Ectodermal cell (in vitro differentiated cells): ENCODE results near the gene UBAC2.

ENCODE experiments used
- H3K27ac ChIP-seq: 2 replicates; pipeline ENCODE4 v1.7.0; 2013; ENCODE audit warnings: mild to moderate bottlenecking, low read depth, low read length; ENCODE audit not compliant: insufficient read depth, poor library complexity, severe bottlenecking
- H3K27me3 ChIP-seq: 2 replicates; pipeline ENCODE4 v1.7.0; 2013; ENCODE audit warnings: mild to moderate bottlenecking, low read length; ENCODE audit not compliant: insufficient read depth, control insufficient read depth, poor library complexity, severe bottlenecking
- H3K36me3 ChIP-seq: one replicate; pipeline ENCODE4 v1.7.0; 2013; ENCODE audit warnings: low read length; ENCODE audit not compliant: control insufficient read depth, insufficient read depth
- H3K4me1 ChIP-seq: one replicate; pipeline ENCODE4 v1.7.0; 2013; ENCODE audit warnings: low read length; ENCODE audit not compliant: control insufficient read depth, insufficient read depth
- H3K4me3 ChIP-seq: 2 replicates; pipeline ENCODE4 v1.7.0; 2013; ENCODE audit warnings: low read depth, low read length, control low read depth; ENCODE audit not compliant: insufficient read depth
- H3K9me3 ChIP-seq: 2 replicates; pipeline ENCODE4 v1.7.0; 2013; ENCODE audit warnings: mild to moderate bottlenecking, low read length, moderate library complexity; ENCODE audit not compliant: control insufficient read depth
- WGBS, 2 experiments: methylation state at CpG; one replicate each; pipeline ENCODE4 v1.1.7; 2013; ENCODE audit warnings: missing lambda C conversion rate in 2 of 2; 5-methylcytosine and 5-hydroxymethylcytosine counted together

The UBAC2 gene

GRCh38 chr13:99305566-99305965 is 104.9 kb downstream of the UBAC2 start:
- H3K4me3 ChIP-seq, result no peak overlapping the region

DNA sequence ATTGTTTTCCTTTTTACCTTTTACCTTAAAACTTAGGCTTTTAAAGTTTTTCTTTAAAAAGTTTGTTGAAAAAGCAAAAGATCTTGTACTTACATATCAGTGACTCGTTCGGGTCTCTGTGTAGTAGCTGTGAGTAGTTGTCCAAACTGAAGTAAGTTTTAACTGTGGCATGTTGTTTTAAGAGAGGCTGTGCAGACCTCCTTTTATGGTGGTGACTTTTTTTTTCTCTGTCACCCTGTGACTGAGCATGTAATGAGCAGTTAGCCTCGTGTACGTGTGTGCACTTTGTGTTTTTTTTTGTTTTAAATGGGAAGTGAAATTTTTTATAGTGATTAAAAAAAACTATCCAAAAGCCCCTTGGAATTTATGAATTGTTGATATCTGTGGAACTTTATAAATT is 106.6 kb downstream of the UBAC2 start, which contains the start of gene GPR183:
TSS of gene GPR183 (minus strand) at position 153 of the 400 bp plus-strand sequence. CDS start 11,254 bp downstream, outside the sequence.
- H3K4me1 ChIP-seq, result no peaks in the 10 kb centered on the region
- no peak within 1 kb of the TSS for H3K4me3 ChIP-seq
- 86 to 93% methylated on average over 3 to 4 of the region's 4 CpGs for WGBS, 2 experiments
- H3K9me3 ChIP-seq, result no peaks in the 10 kb centered on the region
- no peaks in the 10 kb centered on the region for H3K27me3 ChIP-seq
- H3K27ac ChIP-seq, result no peak within 1 kb of the TSS
- H3K36me3 ChIP-seq, result no peaks in the 10 kb centered on the region

More at GRCh38 chr13:99305566-99305965, 104.9 kb downstream of the UBAC2 start:
- Histone ChIP-seq H3K9me3 (no peaks in the 10 kb centered on the region), H3K27ac (no peak overlapping the region), H3K4me1 (no peaks in the 10 kb centered on the region), H3K27me3 (no peaks in the 10 kb centered on the region), H3K36me3 (no peaks in the 10 kb centered on the region)
- 96 to 98% methylated on average over 8 of the region's 8 CpGs for WGBS, 2 experiments

- no peak overlapping the region for H3K27ac ChIP-seq
Observed at GRCh38 chr13:99307648-99308339, 107.1 kb downstream of the UBAC2 start.

GRCh38 chr13:99308471-99309087 is 107.9 kb downstream of the UBAC2 start:
- 91 to 99% methylated on average over 3 of the region's 3 CpGs for WGBS, 2 experiments
- Histone ChIP-seq H3K36me3 (no peaks in the 10 kb centered on the region), H3K9me3 (no peaks in the 10 kb centered on the region), H3K27ac (no peak overlapping the region), H3K4me3 (no peak overlapping the region), H3K27me3 (no peaks in the 10 kb centered on the region), H3K4me1 (peaks cover 5% of the 10 kb centered on the region)

More at GRCh38 chr13:99307648-99308339, 107.1 kb downstream of the UBAC2 start:
- no peaks in the 10 kb centered on the region for H3K27me3 ChIP-seq
- no peak overlapping the region for H3K4me3 ChIP-seq
- H3K9me3 ChIP-seq, result no peaks in the 10 kb centered on the region
- H3K36me3 ChIP-seq, result no peaks in the 10 kb centered on the region
- H3K4me1 ChIP-seq, result no peaks in the 10 kb centered on the region
- 92 to 93% methylated on average over 6 of the region's 6 CpGs for WGBS, 2 experiments

DNA sequence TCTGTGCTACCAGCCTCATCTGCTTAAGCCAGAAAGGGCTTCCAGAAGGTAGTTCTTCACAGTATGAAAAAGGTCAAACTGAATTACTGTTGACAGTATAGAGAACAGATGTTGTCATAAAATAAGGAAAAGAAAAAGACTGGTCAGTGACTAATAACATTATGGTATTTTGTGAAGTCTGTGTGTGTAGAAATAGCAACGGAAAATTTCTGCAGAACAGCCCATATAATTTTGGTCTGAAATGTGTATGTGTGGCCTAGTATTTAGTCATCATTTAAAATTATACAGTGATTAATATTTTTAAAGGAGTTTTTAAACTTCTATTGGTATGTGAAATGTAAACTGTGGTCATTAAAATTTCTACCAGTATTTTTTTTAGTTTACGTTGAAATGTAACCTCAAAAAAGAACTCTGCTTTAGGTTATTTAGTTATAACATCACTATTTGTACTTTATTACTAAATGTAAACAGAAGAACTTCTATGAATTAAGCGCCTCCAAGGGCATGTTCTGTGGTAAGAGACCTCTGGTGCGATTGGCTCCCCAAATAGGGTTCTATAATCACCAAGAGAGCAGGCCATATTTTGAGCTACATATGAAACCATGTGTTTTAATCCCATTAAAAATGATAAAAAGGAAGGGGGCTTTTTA is 109.9 kb downstream of the UBAC2 start:
- no peaks in the 10 kb centered on the region for H3K27me3 ChIP-seq
- peaks cover 10% of the 10 kb centered on the region for H3K4me1 ChIP-seq
- no peaks in the 10 kb centered on the region for H3K36me3 ChIP-seq
- no peak overlapping the region for H3K27ac ChIP-seq
- H3K9me3 ChIP-seq, result no peaks in the 10 kb centered on the region
- no peak overlapping the region for H3K4me3 ChIP-seq
- 87 to 96% methylated on average over 3 of the region's 4 CpGs for WGBS, 2 experiments

GRCh38 chr13:99311137-99311536 is 110.5 kb downstream of the UBAC2 start:
- H3K4me1 ChIP-seq, result peaks cover 10% of the 10 kb centered on the region
- H3K27ac ChIP-seq, result no peak overlapping the region
- H3K4me3 ChIP-seq, result no peak overlapping the region
- no peaks in the 10 kb centered on the region for H3K36me3 ChIP-seq
- no peaks in the 10 kb centered on the region for H3K27me3 ChIP-seq
- H3K9me3 ChIP-seq, result no peaks in the 10 kb centered on the region
- 58 to 66% methylated on average over 4 of the region's 4 CpGs for WGBS, 2 experiments

DNA sequence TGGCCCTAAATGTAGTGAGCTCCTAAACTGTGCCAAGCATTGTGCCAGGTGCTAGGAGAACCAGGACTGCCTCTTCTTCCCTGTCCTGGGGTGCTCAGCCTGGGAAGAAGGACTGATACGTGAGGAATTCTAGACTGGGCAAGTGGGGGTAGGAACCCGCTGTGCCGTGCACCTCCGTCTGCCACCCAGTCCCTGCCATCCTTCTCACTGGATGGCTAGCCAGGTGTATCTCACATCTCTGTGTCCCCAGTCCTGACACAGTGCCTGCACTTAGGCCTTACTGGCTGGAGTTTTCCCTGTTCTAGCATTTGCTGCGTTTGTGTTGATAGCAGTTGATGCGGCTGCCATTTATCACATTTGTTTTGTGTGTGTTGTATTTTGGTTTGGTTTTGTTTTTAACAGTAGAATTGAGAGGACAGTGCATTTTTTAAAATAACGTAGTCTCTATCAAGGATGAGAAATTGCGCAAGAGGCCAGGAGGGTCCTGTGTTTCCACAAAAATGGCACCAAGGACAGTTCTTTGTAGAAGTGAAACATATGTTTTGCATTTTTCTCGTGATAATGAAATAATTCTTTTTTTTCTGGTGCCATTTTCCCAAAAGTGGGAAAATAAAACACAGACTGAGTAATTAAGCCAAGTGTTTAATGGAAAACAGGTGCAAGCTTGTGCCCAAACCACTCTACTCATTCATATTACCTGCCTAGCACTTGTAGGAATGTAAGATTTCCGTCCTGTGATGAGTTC is 111.3 kb downstream of the UBAC2 start:
- H3K27ac ChIP-seq, result no peak overlapping the region

GRCh38 chr13:99312493-99312883 is 111.8 kb downstream of the UBAC2 start:
- no peak overlapping the region for H3K4me3 ChIP-seq
- 93 to 94% methylated on average over 7 of the region's 7 CpGs for WGBS, 2 experiments
- H3K36me3 ChIP-seq, result no peaks in the 10 kb centered on the region
- H3K27me3 ChIP-seq, result no peaks in the 10 kb centered on the region
- peaks cover 10% of the 10 kb centered on the region for H3K4me1 ChIP-seq
- no peak overlapping the region for H3K27ac ChIP-seq
- H3K9me3 ChIP-seq, result no peaks in the 10 kb centered on the region

More for the DNA sequence above, 111.3 kb downstream of the UBAC2 start:
- H3K9me3 ChIP-seq, result no peaks in the 10 kb centered on the region
- no peak overlapping the region for H3K4me3 ChIP-seq
- 93 to 96% methylated on average over 10 of the region's 10 CpGs for WGBS, 2 experiments
- peaks cover 10% of the 10 kb centered on the region for H3K4me1 ChIP-seq
- no peaks in the 10 kb centered on the region for H3K36me3 ChIP-seq
- H3K27me3 ChIP-seq, result no peaks in the 10 kb centered on the region

DNA sequence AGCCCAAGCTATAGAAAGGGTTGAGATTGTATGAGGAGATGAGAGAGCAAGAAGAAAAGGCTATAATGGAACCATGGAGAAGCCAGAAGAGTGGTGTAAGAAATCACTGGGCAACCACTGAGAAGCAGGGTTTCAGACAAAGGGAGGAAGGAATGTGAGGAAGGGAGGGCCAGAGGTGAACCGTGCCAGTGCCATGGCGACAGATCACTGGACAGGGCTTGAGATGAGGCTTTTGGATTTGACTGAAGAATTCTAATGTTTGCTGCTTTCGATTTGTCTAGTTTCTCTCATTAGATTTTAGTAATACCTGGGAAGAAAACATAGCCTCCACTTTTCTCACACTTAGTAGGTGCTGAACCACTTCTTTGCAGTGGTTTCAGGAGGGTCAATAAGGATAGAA is 112.8 kb downstream of the UBAC2 start:
- 57 to 60% methylated on average over 3 of the region's 3 CpGs for WGBS, 2 experiments
- H3K27ac ChIP-seq, result peak overlapping the region; percentile 28
- no peak overlapping the region for H3K4me3 ChIP-seq
- H3K27me3 ChIP-seq, result no peaks in the 10 kb centered on the region
- H3K9me3 ChIP-seq, result no peaks in the 10 kb centered on the region
- no peaks in the 10 kb centered on the region for H3K36me3 ChIP-seq
- peaks cover 10% of the 10 kb centered on the region for H3K4me1 ChIP-seq

DNA sequence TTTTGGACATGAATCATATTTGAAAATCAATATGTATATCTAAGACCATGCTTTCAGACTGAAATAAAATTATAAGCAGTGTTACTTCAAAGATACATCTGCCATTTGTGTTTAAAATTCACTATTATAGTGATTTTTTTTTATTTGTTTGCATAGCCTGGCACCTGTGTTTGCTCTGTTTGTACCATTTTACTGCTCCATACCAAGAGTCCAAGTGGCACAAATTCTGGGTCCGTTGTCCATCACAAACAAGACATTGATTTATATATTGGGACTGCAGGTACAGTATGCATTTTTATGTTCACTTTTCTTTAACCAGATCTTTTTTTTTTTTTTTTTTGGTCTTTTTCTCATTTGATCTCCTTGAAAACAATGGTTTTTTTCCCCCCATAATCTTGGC is 113.3 kb downstream of the UBAC2 start:
- Histone ChIP-seq H3K9me3 (no peaks in the 10 kb centered on the region), H3K4me1 (peaks cover 10% of the 10 kb centered on the region), H3K27ac (no peak overlapping the region), H3K27me3 (no peaks in the 10 kb centered on the region), H3K4me3 (no peak overlapping the region), H3K36me3 (no peaks in the 10 kb centered on the region)
- WGBS, 2 experiments, result 85 to 88% methylated on average over 1 of the region's 1 CpG
